HEK293 (cell line): ENCODE results near the gene KLHL29.

Experiments
- CTCF ChIA-PET: fragments of 350-600 bp; formaldehyde crosslinking; extraction: SDS; loops from one replicate; lab custom pipeline; 2021; ENCODE audit warnings: antibody characterized with exemption; lab: Yijun Ruan, JAX
- POLR2A ChIA-PET: fragments of 300-600 bp; formaldehyde crosslinking; extraction: SDS; loops from one replicate; lab custom pipeline; 2020; ENCODE audit warnings: antibody characterized with exemption, inconsistent platforms; lab: Yijun Ruan, JAX
- H3K27ac ChIP-seq: fragments of 200-500 bp; sonication (Bioruptor generic); 2 replicates; pipeline ENCODE4 v1.5.1; 2014; ENCODE audit warnings: low read depth, low read length, control low read depth, inconsistent platforms; ENCODE audit errors: extremely low read depth
- H3K36me3 ChIP-seq, 2 experiments: fragments of 200-500 bp in 1 of 2; sonication (Bioruptor generic) in 1 of 2; 1 replicate in 1 of 2; 2 replicates in 1 of 2; pipeline ENCODE4 v1.5.1; 2014 to 2017; ENCODE audit warnings: inconsistent platforms in 2 of 2, low read length in 2 of 2; ENCODE audit not compliant: control insufficient read depth in 2 of 2, insufficient read depth in 1 of 2
- H3K4me1 ChIP-seq: fragments of 200-500 bp; sonication (Bioruptor generic); 2 replicates; pipeline ENCODE4 v1.5.1; 2014; ENCODE audit warnings: mild to moderate bottlenecking, low read length, inconsistent platforms; ENCODE audit not compliant: control insufficient read depth, insufficient read depth
- H3K4me3 ChIP-seq: 2 replicates; pipeline ENCODE4 v1.5.1; 2011; ENCODE audit warnings: low read depth, mild to moderate bottlenecking, control low read depth, low read length, moderate library complexity
- H3K9me3 ChIP-seq: fragments of 200-500 bp; sonication (Bioruptor generic); 2 replicates; pipeline ENCODE4 v1.5.1; 2014; ENCODE audit warnings: low read depth, low read length, inconsistent platforms; ENCODE audit not compliant: control insufficient read depth, insufficient read depth
- AEBP2 ChIP-seq: fragments of 450-650 bp; formaldehyde crosslinking; IDR thresholded peaks from 2 replicates; pipeline ENCODE4 v1.5.1; 2016; ENCODE audit warnings: missing biosample characterization, missing genetic modification characterization, borderline replicate concordance
- HOXD13 ChIP-seq: sonication (generic); formaldehyde crosslinking; IDR thresholded peaks from 2 replicates; pipeline ENCODE4 v1.8.0; 2022; ENCODE audit warnings: missing genetic modification reagents, borderline replicate concordance
- MEIS1 ChIP-seq: sonication (generic); formaldehyde crosslinking; IDR thresholded peaks from 2 replicates; pipeline ENCODE4 v1.8.1; 2022; ENCODE audit warnings: missing genetic modification reagents, mild to moderate bottlenecking, borderline replicate concordance
- OSR2 ChIP-seq: fragments of 450-650 bp; formaldehyde crosslinking; IDR thresholded peaks from 2 replicates; pipeline ENCODE4 v1.5.1; 2016; ENCODE audit warnings: missing biosample characterization, missing genetic modification characterization
- SETDB1 ChIP-seq: IDR thresholded peaks from one replicate; pipeline ENCODE4 v1.6.1; 2017; ENCODE audit warnings: mild to moderate bottlenecking, low read length, moderate library complexity, mixed read lengths; ENCODE audit not compliant: insufficient read length
- ZIC2 ChIP-seq: fragments of 450-650 bp; formaldehyde crosslinking; IDR thresholded peaks from 2 replicates; pipeline ENCODE4 v1.5.1; 2016; ENCODE audit warnings: missing biosample characterization, missing genetic modification characterization
- ZNF121 ChIP-seq: fragments of 450-650 bp; formaldehyde crosslinking; IDR thresholded peaks from 2 replicates; pipeline ENCODE4 v1.5.1; 2016; ENCODE audit warnings: missing biosample characterization, missing genetic modification characterization
- ZNF248 ChIP-seq: fragments of 450-650 bp; formaldehyde crosslinking; IDR thresholded peaks from 2 replicates; pipeline ENCODE4 v1.5.1; 2017; ENCODE audit warnings: missing biosample characterization, missing genetic modification characterization
- ZNF280D ChIP-seq: fragments of 450-650 bp; formaldehyde crosslinking; IDR thresholded peaks from 2 replicates; pipeline ENCODE4 v1.5.1; 2016; ENCODE audit warnings: missing biosample characterization, missing genetic modification characterization
- ZNF311 ChIP-seq: fragments of 450-650 bp; formaldehyde crosslinking; IDR thresholded peaks from 2 replicates; pipeline ENCODE4 v1.5.1; 2017; ENCODE audit warnings: missing biosample characterization, missing genetic modification characterization, borderline replicate concordance
- ZNF341 ChIP-seq: fragments of 450-650 bp; formaldehyde crosslinking; IDR thresholded peaks from 2 replicates; pipeline ENCODE4; 2016; ENCODE audit warnings: low read depth, missing biosample characterization, missing genetic modification characterization
- ZNF558 ChIP-seq: fragments of 450-650 bp; formaldehyde crosslinking; IDR thresholded peaks from 2 replicates; pipeline ENCODE4 v1.5.1; 2016; ENCODE audit warnings: missing biosample characterization, missing genetic modification characterization
- ZNF600 ChIP-seq: fragments of 450-650 bp; formaldehyde crosslinking; IDR thresholded peaks from 2 replicates; pipeline ENCODE4 v1.5.1; 2016; ENCODE audit warnings: missing biosample characterization, missing genetic modification characterization
- ZNF624 ChIP-seq: fragments of 450-650 bp; formaldehyde crosslinking; IDR thresholded peaks from 2 replicates; pipeline ENCODE4 v1.5.1; 2017; ENCODE audit warnings: missing biosample characterization, missing genetic modification characterization
- ZNF629 ChIP-seq: fragments of 450-650 bp; formaldehyde crosslinking; IDR thresholded peaks from 2 replicates; pipeline ENCODE4 v1.5.1; 2017; ENCODE audit warnings: missing biosample characterization, missing genetic modification characterization
- ZNF843 ChIP-seq: fragments of 450-650 bp; formaldehyde crosslinking; IDR thresholded peaks from 2 replicates; pipeline ENCODE4 v1.5.1; 2016; ENCODE audit warnings: missing biosample characterization, missing genetic modification characterization
- ZSCAN16 ChIP-seq: fragments of 450-650 bp; formaldehyde crosslinking; IDR thresholded peaks from 2 replicates; pipeline ENCODE4 v1.5.1; 2016; ENCODE audit warnings: missing biosample characterization, missing genetic modification characterization
- TF ChIP-seq, protein P1 (sequence below): fragments of 450-650 bp; formaldehyde crosslinking; IDR thresholded peaks from 2 replicates; pipeline ENCODE4 v1.5.1; 2016; ENCODE audit warnings: missing biosample characterization, missing genetic modification characterization
- TF ChIP-seq, protein P2 (sequence below): fragments of 450-650 bp; formaldehyde crosslinking; IDR thresholded peaks from 2 replicates; pipeline ENCODE4 v1.5.1; 2016; ENCODE audit warnings: missing biosample characterization, missing genetic modification characterization, low read depth
- TF ChIP-seq, protein P3 (sequence below): fragments of 450-650 bp; formaldehyde crosslinking; IDR thresholded peaks from 2 replicates; pipeline ENCODE4 v1.5.1; 2017; ENCODE audit warnings: missing biosample characterization, missing genetic modification characterization
- TF ChIP-seq, protein P4 (sequence below): fragments of 450-650 bp; IDR thresholded peaks from 2 replicates; pipeline ENCODE4 v1.5.1; 2018; ENCODE audit warnings: missing biosample characterization, missing genetic modification characterization

The KLHL29 gene

GRCh38 chr2:23516520-23517256 is 131.7 kb downstream of the KLHL29 start (continued):
- TF ChIP-seq, protein P1, sequence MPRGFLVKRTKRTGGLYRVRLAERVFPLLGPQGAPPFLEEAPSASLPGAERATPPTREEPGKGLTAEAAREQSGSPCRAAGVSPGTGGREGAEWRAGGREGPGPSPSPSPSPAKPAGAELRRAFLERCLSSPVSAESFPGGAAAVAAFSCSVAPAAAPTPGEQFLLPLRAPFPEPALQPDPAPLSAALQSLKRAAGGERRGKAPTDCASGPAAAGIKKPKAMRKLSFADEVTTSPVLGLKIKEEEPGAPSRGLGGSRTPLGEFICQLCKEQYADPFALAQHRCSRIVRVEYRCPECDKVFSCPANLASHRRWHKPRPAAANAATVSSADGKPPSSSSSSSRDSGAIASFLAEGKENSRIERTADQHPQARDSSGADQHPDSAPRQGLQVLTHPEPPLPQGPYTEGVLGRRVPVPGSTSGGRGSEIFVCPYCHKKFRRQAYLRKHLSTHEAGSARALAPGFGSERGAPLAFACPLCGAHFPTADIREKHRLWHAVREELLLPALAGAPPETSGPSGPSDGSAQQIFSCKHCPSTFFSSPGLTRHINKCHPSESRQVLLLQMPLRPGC = no peak
- TF ChIP-seq MEIS1 (CRISPR knock-in tag) = no peak
- no peak for TF ChIP-seq ZNF341 (tag by site-specific recombination)
- no peak for TF ChIP-seq ZNF311 (tag by site-specific recombination)

- POLR2A ChIA-PET = no interaction called here
- H3K36me3 ChIP-seq = no peaks in the 10 kb centered on the region
- H3K27ac ChIP-seq = no peak overlapping the region
- no peak overlapping the region for H3K4me3 ChIP-seq
- peaks cover 13% of the 10 kb centered on the region for H3K4me1 ChIP-seq
- no peaks in the 10 kb centered on the region for H3K9me3 ChIP-seq
- CTCF ChIA-PET = interaction anchor here (0.6 to 1.4 kb wide), 3 partner anchors 48 to 570 kb away, joined by 3 to 4 read pairs (median 3); no protein-coding TSS in a partner anchor
- TF ChIP-seq ZSCAN16 (tag by site-specific recombination) = no peak
- TF ChIP-seq ZNF121 (tag by site-specific recombination) = no peak
- no peak for TF ChIP-seq ZNF280D (tag by site-specific recombination)
- TF ChIP-seq SETDB1 = no peak
- TF ChIP-seq, protein P2, sequence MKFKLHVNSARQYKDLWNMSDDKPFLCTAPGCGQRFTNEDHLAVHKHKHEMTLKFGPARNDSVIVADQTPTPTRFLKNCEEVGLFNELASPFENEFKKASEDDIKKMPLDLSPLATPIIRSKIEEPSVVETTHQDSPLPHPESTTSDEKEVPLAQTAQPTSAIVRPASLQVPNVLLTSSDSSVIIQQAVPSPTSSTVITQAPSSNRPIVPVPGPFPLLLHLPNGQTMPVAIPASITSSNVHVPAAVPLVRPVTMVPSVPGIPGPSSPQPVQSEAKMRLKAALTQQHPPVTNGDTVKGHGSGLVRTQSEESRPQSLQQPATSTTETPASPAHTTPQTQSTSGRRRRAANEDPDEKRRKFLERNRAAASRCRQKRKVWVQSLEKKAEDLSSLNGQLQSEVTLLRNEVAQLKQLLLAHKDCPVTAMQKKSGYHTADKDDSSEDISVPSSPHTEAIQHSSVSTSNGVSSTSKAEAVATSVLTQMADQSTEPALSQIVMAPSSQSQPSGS = no peak
- peak; percentile 63 for TF ChIP-seq ZIC2 (tag by site-specific recombination)
- TF ChIP-seq HOXD13 (CRISPR knock-in tag) = no peak
Measured at GRCh38 chr2:23518481-23519333, 133.7 kb downstream of the KLHL29 start.

GRCh38 chr2:23519334-23519651 is 134.3 kb downstream of the KLHL29 start:
- H3K4me3 ChIP-seq = no peak overlapping the region
- ChIA-PET CTCF (interaction anchor here (1.4 kb wide), 1 partner anchor 47 kb away, joined by 3 read pairs; no protein-coding TSS in a partner anchor), POLR2A (no interaction called here)
- H3K36me3 ChIP-seq = no peaks in the 10 kb centered on the region
- H3K27ac ChIP-seq = no peak overlapping the region
- peaks cover 13% of the 10 kb centered on the region for H3K4me1 ChIP-seq
- no peaks in the 10 kb centered on the region for H3K9me3 ChIP-seq
- TF ChIP-seq ZNF600 (no peak), ZNF558 (tag by site-specific recombination) (no peak), ZNF248 (no peak), ZNF624 (no peak), AEBP2 (no peak), ZNF843 (no peak), OSR2 (tag by site-specific recombination) (no peak), ZNF629 (tag by site-specific recombination) (no peak)
- TF ChIP-seq, protein P3, sequence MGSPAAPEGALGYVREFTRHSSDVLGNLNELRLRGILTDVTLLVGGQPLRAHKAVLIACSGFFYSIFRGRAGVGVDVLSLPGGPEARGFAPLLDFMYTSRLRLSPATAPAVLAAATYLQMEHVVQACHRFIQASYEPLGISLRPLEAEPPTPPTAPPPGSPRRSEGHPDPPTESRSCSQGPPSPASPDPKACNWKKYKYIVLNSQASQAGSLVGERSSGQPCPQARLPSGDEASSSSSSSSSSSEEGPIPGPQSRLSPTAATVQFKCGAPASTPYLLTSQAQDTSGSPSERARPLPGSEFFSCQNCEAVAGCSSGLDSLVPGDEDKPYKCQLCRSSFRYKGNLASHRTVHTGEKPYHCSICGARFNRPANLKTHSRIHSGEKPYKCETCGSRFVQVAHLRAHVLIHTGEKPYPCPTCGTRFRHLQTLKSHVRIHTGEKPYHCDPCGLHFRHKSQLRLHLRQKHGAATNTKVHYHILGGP (tag by site-specific recombination) = no peak
- TF ChIP-seq, protein P4, sequence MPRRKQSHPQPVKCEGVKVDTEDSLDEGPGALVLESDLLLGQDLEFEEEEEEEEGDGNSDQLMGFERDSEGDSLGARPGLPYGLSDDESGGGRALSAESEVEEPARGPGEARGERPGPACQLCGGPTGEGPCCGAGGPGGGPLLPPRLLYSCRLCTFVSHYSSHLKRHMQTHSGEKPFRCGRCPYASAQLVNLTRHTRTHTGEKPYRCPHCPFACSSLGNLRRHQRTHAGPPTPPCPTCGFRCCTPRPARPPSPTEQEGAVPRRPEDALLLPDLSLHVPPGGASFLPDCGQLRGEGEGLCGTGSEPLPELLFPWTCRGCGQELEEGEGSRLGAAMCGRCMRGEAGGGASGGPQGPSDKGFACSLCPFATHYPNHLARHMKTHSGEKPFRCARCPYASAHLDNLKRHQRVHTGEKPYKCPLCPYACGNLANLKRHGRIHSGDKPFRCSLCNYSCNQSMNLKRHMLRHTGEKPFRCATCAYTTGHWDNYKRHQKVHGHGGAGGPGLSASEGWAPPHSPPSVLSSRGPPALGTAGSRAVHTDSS (tag by site-specific recombination) = no peak
